Breast epithelium (tissue), 3 donors: ENCODE data around the gene TRIM54.

Experiments
- POLR2A ChIP-seq: fragments of 450-650 bp; IDR thresholded peaks from one replicate; pipeline ENCODE4 v1.6.1; 2016; ENCODE audit warnings: antibody characterized with exemption, mild to moderate bottlenecking, moderate library complexity
- TF ChIP-seq, protein P1 (sequence below), 3 donors: fragments of 450-650 bp; IDR thresholded peaks; one replicate each; pipeline ENCODE4 v1.5.1; 2016 to 2017; ENCODE audit warnings: antibody characterized with exemption in 3 of 3, mild to moderate bottlenecking in 3 of 3, moderate library complexity in 3 of 3

DNA sequence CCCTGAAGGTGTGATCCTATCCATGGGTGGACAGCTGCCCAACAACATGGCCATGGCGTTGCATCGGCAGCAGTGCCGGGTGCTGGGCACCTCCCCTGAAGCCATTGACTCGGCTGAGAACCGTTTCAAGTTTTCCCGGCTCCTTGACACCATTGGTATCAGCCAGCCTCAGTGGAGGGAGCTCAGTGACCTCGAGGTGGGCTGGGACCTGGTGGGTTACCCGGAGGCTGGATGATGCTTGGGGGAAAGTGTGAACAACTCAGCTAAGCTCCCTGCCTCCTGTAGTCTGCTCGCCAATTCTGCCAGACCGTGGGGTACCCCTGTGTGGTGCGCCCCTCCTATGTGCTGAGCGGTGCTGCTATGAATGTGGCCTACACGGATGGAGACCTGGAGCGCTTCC lies 48.9 kb upstream of the TRIM54 start:
- no peak for TF ChIP-seq POLR2A
- TF ChIP-seq, protein P1, sequence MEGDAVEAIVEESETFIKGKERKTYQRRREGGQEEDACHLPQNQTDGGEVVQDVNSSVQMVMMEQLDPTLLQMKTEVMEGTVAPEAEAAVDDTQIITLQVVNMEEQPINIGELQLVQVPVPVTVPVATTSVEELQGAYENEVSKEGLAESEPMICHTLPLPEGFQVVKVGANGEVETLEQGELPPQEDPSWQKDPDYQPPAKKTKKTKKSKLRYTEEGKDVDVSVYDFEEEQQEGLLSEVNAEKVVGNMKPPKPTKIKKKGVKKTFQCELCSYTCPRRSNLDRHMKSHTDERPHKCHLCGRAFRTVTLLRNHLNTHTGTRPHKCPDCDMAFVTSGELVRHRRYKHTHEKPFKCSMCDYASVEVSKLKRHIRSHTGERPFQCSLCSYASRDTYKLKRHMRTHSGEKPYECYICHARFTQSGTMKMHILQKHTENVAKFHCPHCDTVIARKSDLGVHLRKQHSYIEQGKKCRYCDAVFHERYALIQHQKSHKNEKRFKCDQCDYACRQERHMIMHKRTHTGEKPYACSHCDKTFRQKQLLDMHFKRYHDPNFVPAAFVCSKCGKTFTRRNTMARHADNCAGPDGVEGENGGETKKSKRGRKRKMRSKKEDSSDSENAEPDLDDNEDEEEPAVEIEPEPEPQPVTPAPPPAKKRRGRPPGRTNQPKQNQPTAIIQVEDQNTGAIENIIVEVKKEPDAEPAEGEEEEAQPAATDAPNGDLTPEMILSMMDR (IDR thresholded peaks at IDR 0.05), result no peak
